Sigmoid colon (tissue), 7 donors: ENCODE data around the gene INAFM1. TPM values are rescaled to one million over a fixed set of nuclear protein-coding genes. Genes with fewer than 3 reads are reported as not detected.
A peak's percentile ranks its signal among the peaks of the same experiment; 100 is the strongest.

ENCODE experiments used
- DNase-seq: peaks from one replicate; pipeline ENCODE4 v3.0.0-alpha.2; 2019
- H3K27ac ChIP-seq, 4 donors: fragments of 200-600 bp; sonication (generic); one replicate each; pipeline ENCODE4 v1.5.1; 2016 to 2019; ENCODE audit warnings: mild to moderate bottlenecking in 1 of 4
- H3K27me3 ChIP-seq, 3 donors: fragments of 200-600 bp; sonication (generic); one replicate each; pipeline ENCODE4 v1.5.1; 2019; ENCODE audit warnings: mild to moderate bottlenecking in 1 of 3
- H3K36me3 ChIP-seq, 4 donors: fragments of 200-600 bp; sonication (generic); one replicate each; pipeline ENCODE4 v1.5.1; 2016 to 2019
- H3K4me1 ChIP-seq, 4 donors: fragments of 200-600 bp; sonication (generic); one replicate each; pipeline ENCODE4 v1.5.1; 2017 to 2019
- H3K4me3 ChIP-seq, 4 donors: fragments of 200-600 bp; sonication (generic); one replicate each; pipeline ENCODE4 v1.5.1; 2017 to 2019; ENCODE audit warnings: mild to moderate bottlenecking in 2 of 4, moderate library complexity in 1 of 4
- H3K9me3 ChIP-seq, 4 donors: fragments of 200-600 bp in 3 of 4; sonication (generic) in 3 of 4; one replicate each; pipeline versions ENCODE4 v1.5.1 to v1.6.1; 2013 to 2019
- EP300 ChIP-seq, 4 donors: sonication (generic); formaldehyde crosslinking; IDR thresholded peaks; one replicate each; pipeline ENCODE4 v1.6.1; 2017; ENCODE audit warnings: antibody characterized with exemption in 4 of 4
- POLR2A ChIP-seq, 2 donors: fragments of 450-650 bp; IDR thresholded peaks; one replicate each; pipeline ENCODE4 v1.6.1; 2016; ENCODE audit warnings: antibody characterized with exemption in 2 of 2, mild to moderate bottlenecking in 2 of 2, moderate library complexity in 2 of 2
- POLR2AphosphoS5 ChIP-seq, 4 donors: sonication (generic); formaldehyde crosslinking; IDR thresholded peaks; one replicate each; pipeline ENCODE4 v1.6.1; 2017; ENCODE audit warnings: antibody characterized with exemption in 4 of 4
- WGBS, 2 donors: extraction: QIAGEN DNeasy Blood & Tissue Kit; methylation state at CpG; one replicate each; pipeline ENCODE4 v1.1.7; 2013; 5-methylcytosine and 5-hydroxymethylcytosine counted together
- intact Hi-C: fragments of 100-400 bp; cut with DNase I; formaldehyde crosslinking; loops from one replicate; pipeline ENCODE4 v1.15.1; 2023
- polyA plus RNA-seq, 3 donors: library from polyadenylated mRNA; stranded (reverse); fragments of 200-250 nt; gene quantifications; one replicate each; pipeline ENCODE4 v1.2.3, GENCODE V29; 2013
- total RNA-seq, 4 donors: library from RNA; depleted of rRNA; stranded (reverse); fragments of >200 nt; gene quantifications; one replicate each; pipeline ENCODE4 v1.1.0, GENCODE V29; 2016
- TF ChIP-seq, protein P1 (sequence below), 4 experiments: fragments of 450-650 bp in 3 of 4; fragments of 200-600 bp in 1 of 4; IDR thresholded peaks; one replicate each; pipeline ENCODE4 v1.5.1; 2016 to 2019; ENCODE audit warnings: antibody characterized with exemption in 4 of 4, mild to moderate bottlenecking in 3 of 4, moderate library complexity in 2 of 4
- donor health status: healthy with polysubstance abuse.
- donor health status: Bipolar disorder and iron deficiency.
- donor health status: healthy.

The INAFM1 gene
- total RNA-seq (10 to 100 TPM in 3 of 4 donors, 1 to 10 TPM in 1; 8.6 to 16.3 (median 14.8) TPM), polyA plus RNA-seq (10 to 100 TPM in 1 of 3 donors, 1 to 10 TPM in 2; 3.0 to 10.7 (median 7.8) TPM)

DNA sequence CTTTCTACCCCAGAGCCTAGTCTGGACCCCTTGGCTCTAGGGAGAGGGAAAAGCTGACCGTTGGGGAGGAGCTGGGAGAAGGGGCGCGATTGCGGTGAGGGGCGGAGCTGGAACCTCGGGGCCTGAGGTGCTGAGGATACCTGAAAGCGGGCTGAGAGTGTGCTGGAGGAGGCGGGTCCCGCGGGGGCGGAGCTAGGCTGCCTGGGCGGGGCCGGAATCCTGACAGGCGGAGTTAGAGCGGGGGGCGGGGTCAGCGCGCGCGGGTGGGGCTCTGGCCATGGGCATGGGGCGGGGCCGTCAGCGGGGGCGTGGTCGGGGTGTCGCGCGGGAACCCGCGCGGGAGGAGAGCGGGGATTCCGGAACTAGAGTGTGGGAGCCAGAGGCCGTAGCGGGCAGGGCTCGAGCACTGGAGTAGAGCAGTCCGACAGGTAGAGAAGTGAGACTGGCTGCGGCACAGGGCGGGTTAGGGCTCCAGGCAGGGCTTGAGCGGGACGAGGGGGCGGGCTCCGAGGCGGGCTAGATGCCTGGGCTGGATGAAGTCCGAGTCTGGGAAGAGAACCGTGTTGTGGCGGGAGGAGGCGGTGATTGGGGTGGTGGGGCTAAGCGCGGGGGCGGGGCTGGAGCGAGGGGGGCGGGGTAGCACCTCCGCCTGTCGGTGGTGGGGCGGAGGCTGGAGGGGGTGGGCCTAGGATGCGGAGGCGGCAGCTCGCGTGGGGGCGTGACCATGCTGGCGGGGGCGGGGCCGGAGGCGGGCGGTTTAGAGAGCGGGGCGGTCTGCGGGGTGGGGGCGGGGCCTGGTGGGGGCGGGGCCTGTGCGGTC is at the start of gene INAFM1:
TSS of gene INAFM1 (plus strand) at position 815 of the 820 bp plus-strand sequence. CDS start 35 bp downstream, outside the sequence.
- peak; percentile 99 for DNase-seq
- intact Hi-C loops = loop anchor here (10.0 kb wide), 3 partner anchors 331 to 1351 kb away; partner anchors contain the start of genes BICRA and EHD2
- 1 to 2% methylated on average over 72 of the region's 72 CpGs for WGBS, 2 donors
- Histone ChIP-seq H3K9me3 (no peaks in the 10 kb centered on the region), H3K4me3 (peak within 1 kb of the TSS; percentile 69 to 73 (median 70)), H3K4me1 (peaks cover 0 to 53% (median 46%) of the 10 kb centered on the region in 4 donors), H3K36me3 (peaks cover 12 to 22% (median 17%) of the 10 kb centered on the region in 4 donors), H3K27ac (peak within 1 kb of the TSS; percentile 93 to 97 (median 97)), H3K27me3 (no peaks in the 10 kb centered on the region)
- TF ChIP-seq, protein P1, sequence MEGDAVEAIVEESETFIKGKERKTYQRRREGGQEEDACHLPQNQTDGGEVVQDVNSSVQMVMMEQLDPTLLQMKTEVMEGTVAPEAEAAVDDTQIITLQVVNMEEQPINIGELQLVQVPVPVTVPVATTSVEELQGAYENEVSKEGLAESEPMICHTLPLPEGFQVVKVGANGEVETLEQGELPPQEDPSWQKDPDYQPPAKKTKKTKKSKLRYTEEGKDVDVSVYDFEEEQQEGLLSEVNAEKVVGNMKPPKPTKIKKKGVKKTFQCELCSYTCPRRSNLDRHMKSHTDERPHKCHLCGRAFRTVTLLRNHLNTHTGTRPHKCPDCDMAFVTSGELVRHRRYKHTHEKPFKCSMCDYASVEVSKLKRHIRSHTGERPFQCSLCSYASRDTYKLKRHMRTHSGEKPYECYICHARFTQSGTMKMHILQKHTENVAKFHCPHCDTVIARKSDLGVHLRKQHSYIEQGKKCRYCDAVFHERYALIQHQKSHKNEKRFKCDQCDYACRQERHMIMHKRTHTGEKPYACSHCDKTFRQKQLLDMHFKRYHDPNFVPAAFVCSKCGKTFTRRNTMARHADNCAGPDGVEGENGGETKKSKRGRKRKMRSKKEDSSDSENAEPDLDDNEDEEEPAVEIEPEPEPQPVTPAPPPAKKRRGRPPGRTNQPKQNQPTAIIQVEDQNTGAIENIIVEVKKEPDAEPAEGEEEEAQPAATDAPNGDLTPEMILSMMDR (IDR thresholded peaks at IDR 0.05) = no peak
- TF ChIP-seq EP300 (IDR thresholded peaks at IDR 0.05) (no peak), POLR2AphosphoS5 (IDR thresholded peaks at IDR 0.05) (peak; percentile 57 to 74 (median 70)), POLR2A (IDR thresholded peaks at IDR 0.05) (peak in 1 of 2 donors; percentile 5)

DNA sequence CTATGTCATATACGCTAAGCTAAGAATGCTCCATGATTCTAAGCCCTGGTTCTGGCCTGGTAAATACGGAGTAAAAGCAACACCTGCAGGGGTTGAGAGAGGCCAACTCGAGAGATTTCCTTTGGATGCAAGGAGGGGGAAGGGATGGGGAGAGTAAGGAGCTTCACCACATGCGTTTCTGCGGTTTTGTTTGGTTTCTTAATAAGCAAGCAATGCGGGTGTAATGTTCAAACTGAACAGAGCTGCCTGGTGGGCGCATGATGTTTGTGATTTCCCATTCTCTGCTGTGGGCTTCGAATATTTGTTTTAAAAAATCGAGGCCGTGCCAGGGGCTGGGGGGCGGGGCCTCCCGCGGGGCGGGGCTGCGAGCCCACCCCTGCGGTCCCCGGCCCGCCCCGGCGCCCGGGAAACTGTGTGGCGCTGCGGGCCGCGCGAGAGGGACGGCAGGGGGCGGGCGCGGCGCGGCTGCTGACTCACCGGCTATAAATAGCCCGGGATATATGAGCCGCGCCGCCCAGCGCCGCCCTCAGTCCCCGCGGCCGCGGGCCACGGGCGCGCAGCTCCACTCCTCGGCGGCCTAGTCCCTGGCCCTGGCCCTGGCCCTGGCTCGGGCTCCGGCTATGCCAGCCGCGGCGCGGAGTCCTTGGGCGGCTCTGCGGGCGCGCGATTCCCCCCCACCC is 48.8 kb upstream of the INAFM1 start:
- H3K27me3 ChIP-seq = no peaks in the 10 kb centered on the region
- intact Hi-C loops = loop anchor here (2.0 to 5.0 kb wide), 2 partner anchors 47 to 74 kb away; no protein-coding TSS in a partner anchor
- WGBS, 2 donors = 3 to 4% methylated on average over 59 of the region's 59 CpGs

DNA sequence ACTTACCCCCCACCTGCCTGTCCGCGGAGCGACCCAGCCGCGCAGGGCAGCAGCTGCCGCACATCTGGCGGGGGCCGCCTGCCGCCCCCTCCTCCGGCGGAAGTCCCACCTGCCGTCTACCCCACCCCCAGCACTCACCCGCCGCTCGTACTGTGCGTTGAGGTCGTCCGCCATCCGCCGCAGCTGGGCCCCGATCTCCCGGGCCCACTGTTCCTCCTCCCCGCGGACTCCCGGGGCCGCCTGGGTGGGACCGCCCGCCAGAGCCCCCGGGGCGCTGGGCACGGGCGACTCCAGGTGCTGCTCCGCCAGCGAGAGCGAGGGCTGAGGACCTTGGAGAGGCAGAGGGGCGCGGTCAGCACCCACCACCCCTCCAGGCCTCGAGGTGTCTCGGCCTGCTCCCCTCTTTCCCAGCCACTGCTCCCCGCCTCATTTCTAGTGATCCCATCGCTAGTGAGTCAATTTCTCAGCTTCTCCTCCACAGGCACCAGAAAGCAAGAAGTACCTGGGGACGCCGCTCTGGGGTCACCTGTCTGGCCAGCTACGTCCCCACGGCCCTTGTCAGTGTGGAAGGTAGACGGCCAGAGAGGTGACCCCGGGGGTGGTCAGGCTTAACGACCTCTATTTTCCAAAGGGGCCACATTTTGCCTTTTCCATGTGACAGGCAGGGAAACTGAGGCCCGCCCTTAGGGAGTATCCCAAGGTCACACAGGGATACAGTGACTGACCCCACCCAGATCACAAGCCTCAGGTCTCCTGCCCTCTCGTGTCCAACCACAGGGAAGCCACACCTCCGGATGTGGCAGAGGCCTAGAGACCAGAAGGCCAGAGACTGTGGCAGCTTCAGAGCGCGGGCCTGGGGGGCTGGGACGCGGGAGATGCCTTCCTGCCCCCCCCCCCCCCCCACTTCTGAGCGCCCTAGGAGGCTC is 48.0 kb upstream of the INAFM1 start:
- Histone ChIP-seq H3K36me3 (peaks cover 0 to 8% (median 4%) of the 10 kb centered on the region in 4 donors), H3K4me3 (peak overlapping the region; percentile 46 to 99 (median 87)), H3K9me3 (no peaks in the 10 kb centered on the region), H3K4me1 (peaks cover 0 to 55% (median 48%) of the 10 kb centered on the region in 4 donors), H3K27ac (peak overlapping the region; percentile 99 to 100 (median 100)), H3K27me3 (no peaks in the 10 kb centered on the region)
- peak; percentile 94 for DNase-seq
- intact Hi-C loops = loop anchor here (2.0 to 5.0 kb wide), 2 partner anchors 46 to 74 kb away; no protein-coding TSS in a partner anchor
- 2 to 3% methylated on average over 56 of the region's 56 CpGs for WGBS, 2 donors
- peak in 1 of 4 donors; percentile 77 for TF ChIP-seq EP300 (IDR thresholded peaks at IDR 0.05)
- TF ChIP-seq, protein P1 (IDR thresholded peaks at IDR 0.05) = no peak
- TF ChIP-seq POLR2A (IDR thresholded peaks at IDR 0.05) = peak; percentile 30 to 67
- peak; percentile 76 to 88 (median 79) for TF ChIP-seq POLR2AphosphoS5 (IDR thresholded peaks at IDR 0.05)

More for the DNA sequence above, 48.8 kb upstream of the INAFM1 start:
- Histone ChIP-seq H3K36me3 (peaks cover 7 to 16% (median 12%) of the 10 kb centered on the region in 4 donors), H3K4me1 (peaks cover 0 to 49% (median 46%) of the 10 kb centered on the region in 4 donors), H3K4me3 (peak overlapping the region; percentile 46 to 99 (median 87)), H3K27ac (peak overlapping the region; percentile 99 to 100 (median 100)), H3K9me3 (no peaks in the 10 kb centered on the region)
- no peak for TF ChIP-seq EP300 (IDR thresholded peaks at IDR 0.05)
- TF ChIP-seq, protein P1 (IDR thresholded peaks at IDR 0.05) = peak in 1 of 4 experiments; percentile 42
- peak; percentile 97 to 100 (median 99) for TF ChIP-seq POLR2AphosphoS5 (IDR thresholded peaks at IDR 0.05)
- peak; percentile 74 to 83 for TF ChIP-seq POLR2A (IDR thresholded peaks at IDR 0.05)
- peak; percentile 96 for DNase-seq
